Natural killer cell (primary cell): ENCODE data around the gene NXF3. TPM values are rescaled to one million over a fixed set of nuclear protein-coding genes. Genes with fewer than 3 reads are reported as not detected.
"Not testable (repeated sequence)": the region's sequence is repeated elsewhere in the genome, so short reads cannot be mapped to it uniquely, and the experiment has no call there.

Experiments used
- ATAC-seq, 3 donors: fragments of 150-1000 bp in 2 of 3; fragments of 200-7000 bp in 1 of 3; cut with Tn5 transposase; 1 replicate in 1 of 3; 2 replicates in 2 of 3; pipeline ENCODE4 v1.10.0; 2021; ENCODE audit warnings: mild to moderate bottlenecking in 2 of 3, moderate library complexity in 2 of 3
- DNase-seq, 2 donors: peaks; one replicate each; pipeline versions ENCODE4 v3.0.0 to v3.0.0-alpha.2; 2013 to 2021; ENCODE audit warnings: mixed read lengths in 1 of 2
- H3K27ac ChIP-seq: one replicate; pipeline ENCODE4 v1.5.1; 2013; ENCODE audit warnings: mild to moderate bottlenecking, low read length
- H3K27me3 ChIP-seq: one replicate; pipeline ENCODE4 v1.6.1; 2013; ENCODE audit warnings: low read length; ENCODE audit not compliant: control insufficient read depth, insufficient read depth
- H3K36me3 ChIP-seq: one replicate; pipeline ENCODE4 v1.6.1; 2013; ENCODE audit warnings: low read length; ENCODE audit not compliant: control insufficient read depth, insufficient read depth
- H3K4me1 ChIP-seq: one replicate; pipeline ENCODE4 v1.6.1; 2013; ENCODE audit warnings: low read length; ENCODE audit not compliant: control insufficient read depth, insufficient read depth
- H3K4me3 ChIP-seq: one replicate; pipeline ENCODE4 v1.5.1; 2013; ENCODE audit warnings: low read length
- H3K9me3 ChIP-seq: one replicate; pipeline ENCODE4 v1.6.1; 2013; ENCODE audit warnings: low read length; ENCODE audit not compliant: control insufficient read depth, insufficient read depth
- H3K27ac Mint-ChIP-seq, 2 donors: one replicate each; pipeline ENCODE4 v1.8.0; 2022; ENCODE audit warnings: mild to moderate bottlenecking in 2 of 2, mixed read lengths in 2 of 2, moderate library complexity in 1 of 2
- H3K27me3 Mint-ChIP-seq, 2 donors: one replicate each; pipeline ENCODE4 v1.8.0; 2022; ENCODE audit warnings: low read depth in 2 of 2, mixed read lengths in 2 of 2
- H3K36me3 Mint-ChIP-seq: one replicate; pipeline ENCODE4 v1.8.0; 2022; ENCODE audit warnings: mixed read lengths
- H3K4me1 Mint-ChIP-seq, 2 donors: one replicate each; pipeline ENCODE4 v1.8.0; 2022; ENCODE audit warnings: mixed read lengths in 2 of 2
- H3K4me3 Mint-ChIP-seq: one replicate; pipeline ENCODE4 v1.8.0; 2022; ENCODE audit warnings: mild to moderate bottlenecking, moderate library complexity, mixed read lengths
- H3K9me3 Mint-ChIP-seq, 2 donors: one replicate each; pipeline ENCODE4 v1.8.0; 2022; ENCODE audit warnings: mixed read lengths in 2 of 2
- WGBS: methylation state at CpG from one replicate; pipeline ENCODE4 v1.1.7; 2013; ENCODE audit warnings: missing lambda C conversion rate; ENCODE audit not compliant: insufficient coverage; 5-methylcytosine and 5-hydroxymethylcytosine counted together
- intact Hi-C: fragments of 100-400 bp; cut with micrococcal nuclease; formaldehyde crosslinking; loops from one replicate; pipeline ENCODE4 v1.14.2; 2022
- total RNA-seq, 4 donors: library from RNA; stranded (reverse); fragments of 120-200 nt in 1 of 4; gene quantifications; one replicate each; pipeline versions ENCODE4 v1.2.3 to v1.2.4, GENCODE V29; 2013 to 2022
- TF ChIP-seq, protein P1 (sequence below): fragments of 200-600 bp; IDR thresholded peaks from one replicate; pipeline ENCODE4 v1.8.0; 2022; ENCODE audit warnings: antibody characterized with exemption

Gene NXF3
- not detected for total RNA-seq
- total RNA-seq (2013): not detected

DNA sequence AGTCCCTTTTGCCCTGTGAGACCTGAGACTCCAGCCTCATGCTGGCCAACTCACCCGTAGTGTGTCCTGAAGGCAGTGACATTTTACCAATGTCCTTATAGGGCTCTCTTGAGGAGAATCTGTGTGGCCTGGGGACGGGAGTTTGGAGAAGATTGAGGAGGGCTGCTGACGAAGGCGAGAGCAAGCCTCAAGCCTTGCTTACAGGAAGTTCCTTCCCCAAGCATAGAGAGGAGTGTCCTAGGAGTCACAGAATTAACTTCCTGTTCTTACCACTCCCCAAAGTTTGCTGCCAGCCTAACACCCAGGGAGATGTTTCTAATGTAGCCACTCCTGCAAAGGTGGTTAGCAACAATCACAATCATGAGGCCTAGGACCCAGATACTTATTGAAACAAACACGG, at the start of gene NXF3:
NXF3 (minus strand) TSS at position 202 of the 400 bp plus-strand sequence; CDS start at position 82, 120 bp downstream.
- WGBS: 75% methylated on average over 3 of the region's 5 CpGs
- H3K36me3 Mint-ChIP-seq: no peaks in the 10 kb centered on the region

DNA sequence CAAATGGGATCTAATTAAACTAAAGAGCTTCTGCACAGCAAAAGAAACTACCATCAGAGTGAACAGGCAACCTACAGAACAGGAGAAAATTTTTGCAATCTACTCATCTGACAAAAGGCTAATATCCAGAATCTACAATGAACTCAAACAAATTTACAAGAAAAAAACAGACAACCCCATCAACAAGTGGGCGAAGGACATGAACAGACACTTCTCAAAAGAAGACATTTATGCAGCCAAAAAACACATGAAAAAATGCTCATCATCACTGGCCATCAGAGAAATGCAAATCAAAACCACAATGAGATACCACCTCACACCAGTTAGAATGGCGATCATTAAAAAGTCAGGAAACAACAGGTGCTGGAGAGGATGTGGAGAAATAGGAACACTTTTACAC, 43.6 kb upstream of the NXF3 start:
- intact Hi-C loops, H3K27me3 Mint-ChIP-seq, H3K4me1 Mint-ChIP-seq, H3K9me3 Mint-ChIP-seq, H3K27ac Mint-ChIP-seq, DNase-seq, ATAC-seq, H3K36me3 Mint-ChIP-seq, H3K4me3 ChIP-seq, H3K4me1 ChIP-seq, H3K27ac ChIP-seq, H3K4me3 Mint-ChIP-seq, H3K9me3 ChIP-seq, H3K36me3 ChIP-seq, H3K27me3 ChIP-seq: not testable (repeated sequence)
- no CpG with 5 or more reads among the region's 2 CpGs for WGBS

More for the DNA sequence above, at the start of gene NXF3:
- H3K27ac Mint-ChIP-seq: no peak within 1 kb of the TSS
- no peak within 1 kb of the TSS for H3K4me3 Mint-ChIP-seq
- Histone ChIP-seq H3K4me1 (no peaks in the 10 kb centered on the region), H3K36me3 (no peaks in the 10 kb centered on the region), H3K27me3 (no peaks in the 10 kb centered on the region), H3K4me3 (no peak within 1 kb of the TSS), H3K9me3 (no peaks in the 10 kb centered on the region), H3K27ac (no peak within 1 kb of the TSS)
- ATAC-seq (no peak), DNase-seq (no peak)
- H3K4me1 Mint-ChIP-seq: no peaks in the 10 kb centered on the region
- intact Hi-C loops: no loop called here
- TF ChIP-seq, protein P1, sequence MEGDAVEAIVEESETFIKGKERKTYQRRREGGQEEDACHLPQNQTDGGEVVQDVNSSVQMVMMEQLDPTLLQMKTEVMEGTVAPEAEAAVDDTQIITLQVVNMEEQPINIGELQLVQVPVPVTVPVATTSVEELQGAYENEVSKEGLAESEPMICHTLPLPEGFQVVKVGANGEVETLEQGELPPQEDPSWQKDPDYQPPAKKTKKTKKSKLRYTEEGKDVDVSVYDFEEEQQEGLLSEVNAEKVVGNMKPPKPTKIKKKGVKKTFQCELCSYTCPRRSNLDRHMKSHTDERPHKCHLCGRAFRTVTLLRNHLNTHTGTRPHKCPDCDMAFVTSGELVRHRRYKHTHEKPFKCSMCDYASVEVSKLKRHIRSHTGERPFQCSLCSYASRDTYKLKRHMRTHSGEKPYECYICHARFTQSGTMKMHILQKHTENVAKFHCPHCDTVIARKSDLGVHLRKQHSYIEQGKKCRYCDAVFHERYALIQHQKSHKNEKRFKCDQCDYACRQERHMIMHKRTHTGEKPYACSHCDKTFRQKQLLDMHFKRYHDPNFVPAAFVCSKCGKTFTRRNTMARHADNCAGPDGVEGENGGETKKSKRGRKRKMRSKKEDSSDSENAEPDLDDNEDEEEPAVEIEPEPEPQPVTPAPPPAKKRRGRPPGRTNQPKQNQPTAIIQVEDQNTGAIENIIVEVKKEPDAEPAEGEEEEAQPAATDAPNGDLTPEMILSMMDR: no peak
- H3K9me3 Mint-ChIP-seq: no peaks in the 10 kb centered on the region
- no peaks in the 10 kb centered on the region for H3K27me3 Mint-ChIP-seq

DNA sequence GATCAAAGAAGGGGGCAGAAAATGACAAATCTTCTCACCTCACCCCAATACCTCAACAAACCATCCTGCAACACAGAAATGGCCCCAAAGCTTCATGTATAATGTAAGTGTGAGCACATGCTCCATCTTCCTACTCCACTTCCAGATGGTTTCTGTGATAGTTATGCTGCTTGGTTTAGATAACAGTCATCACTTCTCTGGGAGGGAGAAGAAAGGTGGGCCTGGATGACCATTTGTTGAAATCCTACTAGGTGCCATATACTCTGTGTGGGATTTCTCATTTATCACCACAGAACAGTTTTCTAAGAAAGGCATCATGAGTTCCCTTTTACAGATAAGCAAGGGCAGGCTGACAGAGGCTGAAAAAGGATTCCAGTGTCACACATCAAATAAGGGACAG, 31.3 kb upstream of the NXF3 start:
- intact Hi-C loops: no loop called here
- Histone ChIP-seq H3K4me1 (no peaks in the 10 kb centered on the region), H3K27me3 (no peaks in the 10 kb centered on the region), H3K27ac (no peak overlapping the region), H3K36me3 (no peaks in the 10 kb centered on the region), H3K4me3 (no peak overlapping the region), H3K9me3 (no peaks in the 10 kb centered on the region)
- no peaks in the 10 kb centered on the region for H3K36me3 Mint-ChIP-seq
- no peak for ATAC-seq
- no peaks in the 10 kb centered on the region for H3K9me3 Mint-ChIP-seq
- TF ChIP-seq, protein P1: no peak
- no peak overlapping the region for H3K4me3 Mint-ChIP-seq
- no peak overlapping the region for H3K27ac Mint-ChIP-seq
- no peaks in the 10 kb centered on the region for H3K27me3 Mint-ChIP-seq
- DNase-seq: no peak
- no peaks in the 10 kb centered on the region for H3K4me1 Mint-ChIP-seq

- Histone ChIP-seq H3K4me1 (no peaks in the 10 kb centered on the region), H3K36me3 (no peaks in the 10 kb centered on the region), H3K27ac (no peak overlapping the region), H3K27me3 (no peaks in the 10 kb centered on the region), H3K4me3 (no peak overlapping the region), H3K9me3 (no peaks in the 10 kb centered on the region)
- ATAC-seq (no peak), DNase-seq (no peak)
- TF ChIP-seq, protein P1: no peak
- Mint-ChIP-seq H3K4me1 (no peaks in the 10 kb centered on the region), H3K9me3 (no peaks in the 10 kb centered on the region), H3K27me3 (no peaks in the 10 kb centered on the region), H3K36me3 (no peaks in the 10 kb centered on the region), H3K4me3 (no peak overlapping the region), H3K27ac (no peak overlapping the region)
- intact Hi-C loops: no loop called here
- 70% methylated on average over 3 of the region's 5 CpGs for WGBS
Observed at GRCh38 chrX:103120748-103121147, 27.8 kb upstream of the NXF3 start.

GRCh38 chrX:103116970-103117369, 24.0 kb upstream of the NXF3 start:
- H3K4me1 Mint-ChIP-seq, intact Hi-C loops, H3K4me3 Mint-ChIP-seq, H3K9me3 ChIP-seq, H3K36me3 Mint-ChIP-seq, H3K9me3 Mint-ChIP-seq, H3K4me3 ChIP-seq, H3K27ac Mint-ChIP-seq, H3K27ac ChIP-seq, H3K36me3 ChIP-seq, H3K27me3 Mint-ChIP-seq, H3K4me1 ChIP-seq, H3K27me3 ChIP-seq, DNase-seq, ATAC-seq: not testable (repeated sequence)
- 95% methylated on average over 14 of the region's 14 CpGs for WGBS

GRCh38 chrX:103109497-103109896, 16.6 kb upstream of the NXF3 start:
- H3K9me3 ChIP-seq, H3K36me3 ChIP-seq, DNase-seq, H3K27me3 Mint-ChIP-seq, H3K27me3 ChIP-seq, H3K4me3 Mint-ChIP-seq, H3K36me3 Mint-ChIP-seq, intact Hi-C loops, ATAC-seq, H3K27ac Mint-ChIP-seq, H3K4me1 Mint-ChIP-seq, H3K4me1 ChIP-seq, H3K4me3 ChIP-seq, H3K9me3 Mint-ChIP-seq, H3K27ac ChIP-seq: not testable (repeated sequence)
- WGBS: 100% methylated on average over 3 of the region's 6 CpGs
